Measurements from ENCODE around the gene MPC1.

DNA sequence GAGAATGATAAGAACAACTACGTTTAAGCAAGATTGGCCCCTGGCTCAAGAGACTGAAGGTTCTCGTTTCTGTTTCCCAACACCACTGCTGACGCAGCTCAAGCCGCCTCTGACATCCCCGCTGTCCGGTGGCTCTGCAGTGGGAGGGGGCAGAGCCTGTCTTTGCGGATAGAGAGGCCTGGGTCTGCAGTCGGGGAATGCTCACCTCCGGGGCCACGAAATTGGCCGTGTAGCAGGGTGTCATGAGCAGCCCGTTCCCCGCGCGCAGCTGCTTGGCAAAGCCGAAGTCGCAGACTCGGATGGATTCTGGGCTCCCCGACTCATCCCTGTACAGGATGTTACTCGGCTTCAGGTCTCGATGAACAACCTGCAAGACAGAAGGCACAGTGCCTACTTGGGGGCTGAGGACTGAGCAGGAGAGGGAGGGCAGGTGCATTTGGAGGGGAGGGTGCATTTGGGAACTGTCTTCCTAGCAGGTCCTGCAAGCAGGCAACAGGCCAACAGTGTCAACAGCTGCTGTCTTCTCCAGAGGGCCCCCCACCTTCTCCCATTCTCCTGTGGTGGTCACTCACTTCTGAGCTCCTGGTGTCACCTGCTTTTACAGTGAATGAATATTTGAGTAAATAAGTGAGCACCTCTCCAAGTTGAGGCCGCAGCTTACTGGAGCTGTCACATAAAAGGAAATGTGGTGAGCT, 40.5 kb upstream of the MPC1 start:
- TF ChIP-seq POLR2A (IDR thresholded peaks at IDR 0.05; ENCODE audit: low read length) (no peak), GATA1 (IDR thresholded peaks at IDR 0.05; ENCODE audit: low read depth, low read length) (no peak)

Measured in erythroblast (primary cell).